Measurements from ENCODE around the gene SCMH1. TPM values are rescaled to one million over a fixed set of nuclear protein-coding genes. Genes with fewer than 3 reads are reported as not detected.
"Not testable (repeated sequence)": the region's sequence is repeated elsewhere in the genome, so short reads cannot be mapped to it uniquely, and the experiment has no call there.

The SCMH1 gene
- total RNA-seq, 4 donors from 2014 or later, result 45.6 to 102 (median 82.5) TPM

DNA sequence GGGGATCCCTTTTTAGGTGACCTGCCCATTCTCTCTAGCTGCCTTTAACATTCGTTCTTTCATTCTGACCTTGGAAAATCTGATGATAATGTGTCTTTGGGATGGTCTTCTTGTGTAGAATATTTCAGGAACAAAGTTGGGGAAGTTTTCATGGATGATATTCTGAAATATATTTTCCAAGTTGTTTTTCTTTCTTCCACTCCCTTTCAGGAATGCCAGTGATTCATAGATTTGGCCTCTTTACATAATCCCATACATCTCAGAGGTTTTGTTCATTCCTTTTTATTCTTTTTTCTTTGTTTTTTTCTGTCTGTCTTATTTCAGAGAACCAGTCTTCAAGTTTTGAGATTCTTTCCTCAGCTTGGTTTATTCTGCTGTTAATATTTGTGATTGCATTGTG is 13.9 kb upstream of the SCMH1 start:
- no peak for ATAC-seq
- 83 to 90% methylated on average over 1 of the region's 1 CpG for WGBS, 2 donors (ENCODE audit: low coverage in 1 of 2)
- no peak for TF ChIP-seq CTCF (IDR thresholded peaks at IDR 0.05)
- TF ChIP-seq POLR2AphosphoS5 (IDR thresholded peaks at IDR 0.05), result no peak
- TF ChIP-seq POLR2A (IDR thresholded peaks at IDR 0.05), result no peak
- no peak for TF ChIP-seq EP300 (IDR thresholded peaks at IDR 0.05)
- Histone ChIP-seq H3K36me3 (no peaks in the 10 kb centered on the region), H3K4me1 (no peaks in the 10 kb centered on the region), H3K27ac (no peak overlapping the region), H3K9me3 (no peaks in the 10 kb centered on the region), H3K27me3 (no peaks in the 10 kb centered on the region), H3K4me3 (no peak overlapping the region)

GRCh38 chr1:41251120-41251519 is 9.0 kb upstream of the SCMH1 start:
- H3K4me3 ChIP-seq, H3K27me3 ChIP-seq, H3K27ac ChIP-seq, H3K36me3 ChIP-seq, H3K4me1 ChIP-seq, ATAC-seq, H3K9me3 ChIP-seq: not testable (repeated sequence)
- WGBS, 2 donors (ENCODE audit: low coverage in 1 of 2), result 93% methylated on average over 1 of the region's 1 CpG; no CpG with 5 or more reads in 1 of the 2 donors

DNA sequence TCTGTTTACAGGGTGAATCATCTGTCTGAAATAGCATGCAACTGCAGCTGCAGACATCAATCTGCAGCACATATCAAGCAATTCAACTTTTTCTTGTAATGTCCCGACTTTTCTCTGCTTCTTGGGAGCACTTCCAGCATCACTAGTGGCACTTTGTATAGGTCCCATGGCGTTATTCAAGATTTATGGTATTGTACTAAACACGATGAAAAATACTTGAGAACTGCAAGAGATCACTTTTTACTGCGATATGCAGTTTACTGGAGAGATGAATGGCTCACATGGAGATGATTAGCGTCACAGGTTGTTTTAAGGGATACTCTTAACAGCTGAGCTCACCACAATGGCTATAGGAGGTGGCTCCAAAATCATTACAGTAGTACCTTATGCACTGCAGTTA is 7.2 kb upstream of the SCMH1 start:
- WGBS, 2 donors (ENCODE audit: low coverage in 1 of 2), result 82 to 84% methylated on average over 4 to 5 of the region's 5 CpGs
- Histone ChIP-seq H3K4me1 (no peaks in the 10 kb centered on the region), H3K36me3 (no peaks in the 10 kb centered on the region), H3K4me3 (no peak overlapping the region), H3K27ac (no peak overlapping the region), H3K9me3 (no peaks in the 10 kb centered on the region), H3K27me3 (no peaks in the 10 kb centered on the region)
- no peak for ATAC-seq
- TF ChIP-seq POLR2AphosphoS5 (IDR thresholded peaks at IDR 0.05) (no peak), EP300 (IDR thresholded peaks at IDR 0.05) (no peak), POLR2A (IDR thresholded peaks at IDR 0.05) (no peak), CTCF (IDR thresholded peaks at IDR 0.05) (no peak)

GRCh38 chr1:41246568-41246967 is 4.5 kb upstream of the SCMH1 start:
- Histone ChIP-seq H3K9me3 (no peaks in the 10 kb centered on the region), H3K27ac (no peak overlapping the region), H3K36me3 (no peaks in the 10 kb centered on the region), H3K27me3 (no peaks in the 10 kb centered on the region), H3K4me3 (no peak overlapping the region), H3K4me1 (peaks cover 0 to 12% (median 0%) of the 10 kb centered on the region in 3 donors)
- TF ChIP-seq EP300 (IDR thresholded peaks at IDR 0.05) (no peak), CTCF (IDR thresholded peaks at IDR 0.05) (no peak), POLR2A (IDR thresholded peaks at IDR 0.05) (no peak), POLR2AphosphoS5 (IDR thresholded peaks at IDR 0.05) (no peak)
- no peak for ATAC-seq
- 80 to 100% methylated on average over 1 of the region's 1 CpG for WGBS, 2 donors (ENCODE audit: low coverage in 1 of 2)

- Histone ChIP-seq H3K36me3 (no peaks in the 10 kb centered on the region), H3K27me3 (no peaks in the 10 kb centered on the region), H3K4me1 (peaks cover 0 to 18% (median 0%) of the 10 kb centered on the region in 3 donors), H3K4me3 (no peak overlapping the region), H3K9me3 (no peaks in the 10 kb centered on the region), H3K27ac (no peak overlapping the region)
- TF ChIP-seq CTCF (IDR thresholded peaks at IDR 0.05) (no peak), POLR2AphosphoS5 (IDR thresholded peaks at IDR 0.05) (no peak), POLR2A (IDR thresholded peaks at IDR 0.05) (no peak), EP300 (IDR thresholded peaks at IDR 0.05) (no peak)
- no peak for ATAC-seq
- 58 to 67% methylated on average over 1 to 2 of the region's 2 CpGs for WGBS, 2 donors (ENCODE audit: low coverage in 1 of 2)
Measured at GRCh38 chr1:41245659-41246058, 3.6 kb upstream of the SCMH1 start.

Data from gastroesophageal sphincter (tissue), 4 donors.